Measurements from ENCODE around the gene STX7.
"Not testable (repeated sequence)": the region's sequence is repeated elsewhere in the genome, so short reads cannot be mapped to it uniquely, and the experiment has no call there.

The STX7 gene, protein sequence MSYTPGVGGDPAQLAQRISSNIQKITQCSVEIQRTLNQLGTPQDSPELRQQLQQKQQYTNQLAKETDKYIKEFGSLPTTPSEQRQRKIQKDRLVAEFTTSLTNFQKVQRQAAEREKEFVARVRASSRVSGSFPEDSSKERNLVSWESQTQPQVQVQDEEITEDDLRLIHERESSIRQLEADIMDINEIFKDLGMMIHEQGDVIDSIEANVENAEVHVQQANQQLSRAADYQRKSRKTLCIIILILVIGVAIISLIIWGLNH

DNA sequence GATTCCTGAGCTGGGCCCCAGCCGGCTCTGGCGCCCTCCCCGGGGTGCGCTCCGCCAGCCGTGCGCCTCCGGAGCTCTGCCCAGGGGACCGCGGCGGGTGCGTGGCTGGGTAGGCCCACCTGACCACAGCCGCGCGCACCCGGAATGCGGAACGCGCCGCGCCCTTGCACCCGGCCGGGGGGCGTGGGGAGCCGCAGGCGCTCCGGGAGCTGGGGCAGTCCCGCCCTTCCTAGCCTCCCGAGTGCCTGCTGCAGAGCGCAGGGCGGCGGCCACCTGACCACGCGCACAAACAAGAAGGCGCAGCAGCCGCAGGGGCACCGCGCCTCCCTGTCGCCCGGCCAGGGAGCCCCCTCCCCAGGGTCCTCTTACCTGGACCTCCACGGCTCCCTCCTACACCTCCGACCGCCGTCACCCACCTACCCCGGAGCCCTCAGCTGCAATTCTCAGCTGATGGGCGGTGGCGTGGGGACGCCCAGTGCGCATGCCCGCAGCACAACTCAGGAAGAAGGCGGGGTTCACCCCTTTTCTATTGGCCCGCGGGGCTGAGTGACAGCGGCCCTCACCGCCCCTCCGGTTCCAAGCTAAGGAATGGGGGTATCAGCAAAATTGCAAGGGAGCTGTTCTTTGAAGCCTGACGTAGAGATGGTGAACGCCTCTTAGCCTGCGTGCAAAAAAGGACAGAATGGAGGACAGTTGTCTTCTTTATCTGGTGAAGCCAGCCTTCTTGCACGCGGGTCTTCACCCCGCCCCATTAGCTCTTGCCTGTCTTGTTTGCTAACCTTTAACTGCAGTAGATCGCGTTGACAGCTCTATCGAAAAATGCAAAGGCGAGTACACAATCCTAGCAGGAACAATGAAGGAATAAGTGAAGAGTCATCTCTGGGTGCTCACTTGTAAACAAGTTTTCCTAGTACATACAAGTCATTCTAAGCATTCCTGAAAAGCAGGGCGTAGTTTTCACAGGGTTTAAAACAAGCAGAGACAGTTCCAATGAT is at the start of gene STX7:
STX7 (minus strand) TSS at position 479 of the 995 bp plus-strand sequence. CDS start 9,586 bp downstream, outside the sequence.
- peak; percentile 93 for DNase-seq (ENCODE audit: low read depth)
- peak within 1 kb of the TSS; percentile 93 for H3K4me3 ChIP-seq (ENCODE audit: low read depth, low read length)
- TF ChIP-seq, protein P1, sequence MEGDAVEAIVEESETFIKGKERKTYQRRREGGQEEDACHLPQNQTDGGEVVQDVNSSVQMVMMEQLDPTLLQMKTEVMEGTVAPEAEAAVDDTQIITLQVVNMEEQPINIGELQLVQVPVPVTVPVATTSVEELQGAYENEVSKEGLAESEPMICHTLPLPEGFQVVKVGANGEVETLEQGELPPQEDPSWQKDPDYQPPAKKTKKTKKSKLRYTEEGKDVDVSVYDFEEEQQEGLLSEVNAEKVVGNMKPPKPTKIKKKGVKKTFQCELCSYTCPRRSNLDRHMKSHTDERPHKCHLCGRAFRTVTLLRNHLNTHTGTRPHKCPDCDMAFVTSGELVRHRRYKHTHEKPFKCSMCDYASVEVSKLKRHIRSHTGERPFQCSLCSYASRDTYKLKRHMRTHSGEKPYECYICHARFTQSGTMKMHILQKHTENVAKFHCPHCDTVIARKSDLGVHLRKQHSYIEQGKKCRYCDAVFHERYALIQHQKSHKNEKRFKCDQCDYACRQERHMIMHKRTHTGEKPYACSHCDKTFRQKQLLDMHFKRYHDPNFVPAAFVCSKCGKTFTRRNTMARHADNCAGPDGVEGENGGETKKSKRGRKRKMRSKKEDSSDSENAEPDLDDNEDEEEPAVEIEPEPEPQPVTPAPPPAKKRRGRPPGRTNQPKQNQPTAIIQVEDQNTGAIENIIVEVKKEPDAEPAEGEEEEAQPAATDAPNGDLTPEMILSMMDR (conservative IDR thresholded peaks at IDR 0.05; ENCODE audit: low read depth, low read length) = no peak

DNA sequence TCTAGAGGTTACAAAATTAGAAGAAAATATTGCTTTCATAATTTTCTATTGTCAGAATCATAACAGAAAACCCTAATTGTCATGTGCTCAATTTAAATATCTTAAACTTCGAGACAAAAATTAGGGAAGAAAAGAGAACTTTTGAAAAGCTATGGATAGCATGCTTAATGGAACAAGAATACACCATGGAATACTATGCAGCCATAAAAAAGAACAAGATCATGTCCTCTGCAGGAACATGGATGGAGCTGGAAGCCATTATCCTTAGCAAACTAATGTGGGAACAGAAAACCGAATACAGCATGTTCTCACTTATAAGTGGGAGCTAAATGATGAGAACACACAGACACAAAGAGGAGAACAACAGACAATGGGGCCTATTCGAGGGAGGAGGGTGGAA is 47.2 kb upstream of the STX7 start:
- not testable (repeated sequence) for H3K4me3 ChIP-seq (ENCODE audit: low read depth, low read length); DNase-seq (ENCODE audit: low read depth)

DNA sequence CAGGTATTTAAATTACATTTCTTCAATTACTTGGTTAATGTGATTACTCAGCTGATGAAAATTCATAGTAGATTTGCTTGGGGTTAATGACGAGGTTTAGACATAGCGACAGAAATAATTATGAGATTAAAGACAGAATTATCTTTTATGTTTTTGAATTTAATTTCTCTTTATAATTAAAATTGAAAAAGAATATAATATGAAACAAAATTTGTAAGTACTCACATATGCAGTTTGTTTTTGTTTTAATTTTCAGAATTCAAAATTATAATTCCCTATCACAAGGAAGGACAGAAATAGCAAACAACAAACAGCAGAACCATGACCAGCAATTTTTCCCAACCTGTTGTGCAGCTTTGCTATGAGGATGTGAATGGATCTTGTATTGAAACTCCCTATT is 39.5 kb upstream of the STX7 start, which contains the start of gene TAAR8:
TAAR8 (plus strand) TSS at position 301 of the 400 bp plus-strand sequence; CDS start at position 322, 21 bp downstream.
- TF ChIP-seq, protein P1 (conservative IDR thresholded peaks at IDR 0.05; ENCODE audit: low read depth, low read length) = no peak
- no peak within 1 kb of the TSS for H3K4me3 ChIP-seq (ENCODE audit: low read depth, low read length)
- no peak for DNase-seq (ENCODE audit: low read depth)

DNA sequence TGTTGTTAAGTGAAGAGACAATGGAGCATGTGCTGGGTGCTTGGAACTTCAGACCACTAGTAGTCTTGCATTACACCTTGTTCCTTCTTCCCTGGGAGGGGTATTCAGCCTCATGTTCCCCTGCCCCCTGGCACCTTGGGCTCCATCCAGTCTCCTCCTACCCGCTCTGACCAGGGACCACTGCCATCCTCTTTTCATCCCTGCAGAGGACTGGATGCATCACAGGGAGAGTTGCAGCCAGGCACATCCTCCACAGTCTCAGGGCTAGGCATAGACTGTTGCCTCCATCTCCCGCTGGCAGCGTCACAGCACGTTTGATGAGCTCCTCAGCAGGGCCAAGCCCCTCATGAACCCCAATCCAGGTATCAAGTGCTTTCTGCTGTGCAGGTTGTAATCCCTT is 38.3 kb upstream of the STX7 start:
- TF ChIP-seq, protein P1 (conservative IDR thresholded peaks at IDR 0.05; ENCODE audit: low read depth, low read length) = no peak

DNA sequence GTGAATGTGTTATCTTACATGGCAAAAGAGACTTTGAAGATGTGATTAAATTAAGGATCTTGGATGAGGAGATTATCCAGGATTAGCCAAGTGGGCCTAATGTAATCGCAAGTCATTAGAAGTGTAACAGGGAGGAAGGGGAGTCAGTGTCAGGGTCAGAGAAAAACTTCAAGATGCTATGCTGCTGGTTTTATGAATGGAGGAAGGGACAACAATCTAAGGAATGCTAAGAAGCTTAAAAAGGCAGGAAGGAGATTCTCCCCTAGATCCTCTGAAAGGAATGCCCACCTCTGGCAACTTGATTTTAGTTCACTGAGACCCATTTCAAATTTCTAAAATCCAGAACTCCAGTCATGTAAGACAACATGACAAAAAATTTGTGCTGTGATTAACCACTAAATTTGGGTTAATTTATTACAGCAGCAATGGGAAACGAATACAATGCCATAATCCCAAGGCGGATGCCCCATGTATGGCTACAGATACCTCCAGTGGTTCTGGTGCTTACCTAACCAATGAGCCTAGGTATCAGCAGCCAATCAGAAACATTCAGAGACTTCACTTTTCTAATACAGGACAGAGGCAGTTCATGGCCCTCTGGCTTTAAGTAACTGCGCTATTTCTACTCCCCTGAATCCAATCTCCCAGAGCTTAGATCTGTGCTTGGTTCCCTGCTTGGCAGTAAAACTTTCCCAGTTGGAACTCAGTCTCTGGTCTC is 36.0 kb upstream of the STX7 start:
- H3K4me3 ChIP-seq (ENCODE audit: low read depth, low read length) = no peak overlapping the region
- TF ChIP-seq, protein P1 (conservative IDR thresholded peaks at IDR 0.05; ENCODE audit: low read depth, low read length) = no peak
- DNase-seq (ENCODE audit: low read depth) = no peak

More for the DNA sequence above, 38.3 kb upstream of the STX7 start:
- H3K4me3 ChIP-seq (ENCODE audit: low read depth, low read length) = no peak overlapping the region
- no peak for DNase-seq (ENCODE audit: low read depth)

DNA sequence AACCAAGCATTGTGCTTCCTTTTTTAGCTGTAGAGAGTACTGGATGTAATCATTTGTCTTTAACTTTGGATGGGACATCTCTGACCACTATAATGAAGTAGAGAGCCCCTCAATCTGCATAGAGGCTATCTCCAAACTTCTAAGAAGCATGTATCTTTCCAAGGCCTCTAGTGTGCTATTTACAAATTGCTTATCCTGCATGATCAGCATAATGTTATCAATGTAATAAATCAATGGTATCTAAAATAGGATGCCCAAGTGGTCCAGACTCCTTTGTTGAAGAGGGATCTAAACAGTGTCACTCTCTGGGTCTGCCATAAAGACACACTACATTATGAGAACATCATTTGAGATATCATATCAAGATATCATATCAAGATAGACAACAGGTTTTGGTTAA is 31.9 kb upstream of the STX7 start:
- no peak overlapping the region for H3K4me3 ChIP-seq (ENCODE audit: low read depth, low read length)

More for the DNA sequence above, 31.9 kb upstream of the STX7 start:
- no peak for DNase-seq (ENCODE audit: low read depth)
- TF ChIP-seq, protein P1 (conservative IDR thresholded peaks at IDR 0.05; ENCODE audit: low read depth, low read length) = no peak
